HFF-Myc (cell line): ENCODE data around the gene KIF9.
A peak's percentile ranks its signal among the peaks of the same experiment; 100 is the strongest.
"Not testable (repeated sequence)": the region's sequence is repeated elsewhere in the genome, so short reads cannot be mapped to it uniquely, and the experiment has no call there.

Source experiments
- DNase-seq: peaks from one replicate; pipeline ENCODE4 v3.0.0-alpha.2; 2011; ENCODE audit warnings: low read depth; ENCODE audit errors: extremely low read depth
- H3K4me3 ChIP-seq: replicated peaks from 2 replicates; pipeline ENCODE4 v1.5.1; 2011; ENCODE audit warnings: low read depth, mild to moderate bottlenecking, control low read depth, low read length
- TF ChIP-seq, protein P1 (sequence below): IDR thresholded peaks from 2 replicates; pipeline ENCODE4 v1.5.1; 2012; ENCODE audit warnings: mild to moderate bottlenecking, low read depth, low read length, control low read depth; ENCODE audit errors: missing control alignments

The KIF9 gene, protein sequence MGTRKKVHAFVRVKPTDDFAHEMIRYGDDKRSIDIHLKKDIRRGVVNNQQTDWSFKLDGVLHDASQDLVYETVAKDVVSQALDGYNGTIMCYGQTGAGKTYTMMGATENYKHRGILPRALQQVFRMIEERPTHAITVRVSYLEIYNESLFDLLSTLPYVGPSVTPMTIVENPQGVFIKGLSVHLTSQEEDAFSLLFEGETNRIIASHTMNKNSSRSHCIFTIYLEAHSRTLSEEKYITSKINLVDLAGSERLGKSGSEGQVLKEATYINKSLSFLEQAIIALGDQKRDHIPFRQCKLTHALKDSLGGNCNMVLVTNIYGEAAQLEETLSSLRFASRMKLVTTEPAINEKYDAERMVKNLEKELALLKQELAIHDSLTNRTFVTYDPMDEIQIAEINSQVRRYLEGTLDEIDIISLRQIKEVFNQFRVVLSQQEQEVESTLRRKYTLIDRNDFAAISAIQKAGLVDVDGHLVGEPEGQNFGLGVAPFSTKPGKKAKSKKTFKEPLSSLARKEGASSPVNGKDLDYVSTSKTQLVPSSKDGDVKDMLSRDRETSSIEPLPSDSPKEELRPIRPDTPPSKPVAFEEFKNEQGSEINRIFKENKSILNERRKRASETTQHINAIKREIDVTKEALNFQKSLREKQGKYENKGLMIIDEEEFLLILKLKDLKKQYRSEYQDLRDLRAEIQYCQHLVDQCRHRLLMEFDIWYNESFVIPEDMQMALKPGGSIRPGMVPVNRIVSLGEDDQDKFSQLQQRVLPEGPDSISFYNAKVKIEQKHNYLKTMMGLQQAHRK

DNA sequence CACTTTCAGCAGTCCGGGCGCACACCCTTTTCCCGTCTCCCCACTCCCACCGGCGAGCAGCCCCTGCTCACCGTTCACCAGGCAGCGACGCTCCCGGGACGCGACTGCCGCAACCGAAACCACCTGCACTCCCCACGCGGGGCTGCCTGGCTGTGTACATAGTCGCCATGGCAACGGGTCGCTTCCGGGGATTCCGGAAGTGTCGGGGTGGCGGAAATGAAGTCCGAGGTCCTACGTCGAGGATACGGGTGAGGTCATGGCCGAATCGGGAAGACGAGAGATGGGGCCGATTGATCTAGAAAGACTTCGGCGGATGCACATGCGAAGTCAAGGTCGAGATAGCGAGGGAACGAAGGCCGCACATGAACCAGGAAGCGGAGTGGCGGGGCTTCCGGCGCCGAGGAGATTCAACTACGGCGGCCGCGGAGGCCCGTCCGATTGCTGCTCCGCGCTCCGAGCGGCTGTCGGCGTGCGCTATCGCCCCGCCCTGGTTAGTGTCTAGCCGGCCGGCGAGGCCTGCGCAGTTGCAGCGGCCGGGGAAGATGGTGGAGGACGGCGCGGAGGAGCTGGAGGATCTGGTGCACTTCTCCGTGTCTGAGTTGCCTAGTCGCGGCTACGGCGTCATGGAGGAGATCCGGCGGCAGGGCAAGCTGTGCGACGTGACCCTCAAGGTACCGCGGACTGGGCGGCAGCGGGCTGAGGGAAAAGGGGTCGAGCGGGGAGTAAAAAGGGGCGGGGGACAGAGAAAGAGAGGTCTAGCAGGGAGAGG lies at the start of gene KIF9, which contains the start of gene KLHL18:
Gene KIF9, minus strand, starts transcription at position 376 of the 769 bp plus-strand sequence. CDS start 5,425 bp downstream, outside the sequence.
Gene KLHL18, plus strand, starts transcription at position 521 of the 769 bp plus-strand sequence. Its CDS starts 22 bp downstream, at position 543.
- peak; percentile 74 for DNase-seq
- TF ChIP-seq, protein P1, sequence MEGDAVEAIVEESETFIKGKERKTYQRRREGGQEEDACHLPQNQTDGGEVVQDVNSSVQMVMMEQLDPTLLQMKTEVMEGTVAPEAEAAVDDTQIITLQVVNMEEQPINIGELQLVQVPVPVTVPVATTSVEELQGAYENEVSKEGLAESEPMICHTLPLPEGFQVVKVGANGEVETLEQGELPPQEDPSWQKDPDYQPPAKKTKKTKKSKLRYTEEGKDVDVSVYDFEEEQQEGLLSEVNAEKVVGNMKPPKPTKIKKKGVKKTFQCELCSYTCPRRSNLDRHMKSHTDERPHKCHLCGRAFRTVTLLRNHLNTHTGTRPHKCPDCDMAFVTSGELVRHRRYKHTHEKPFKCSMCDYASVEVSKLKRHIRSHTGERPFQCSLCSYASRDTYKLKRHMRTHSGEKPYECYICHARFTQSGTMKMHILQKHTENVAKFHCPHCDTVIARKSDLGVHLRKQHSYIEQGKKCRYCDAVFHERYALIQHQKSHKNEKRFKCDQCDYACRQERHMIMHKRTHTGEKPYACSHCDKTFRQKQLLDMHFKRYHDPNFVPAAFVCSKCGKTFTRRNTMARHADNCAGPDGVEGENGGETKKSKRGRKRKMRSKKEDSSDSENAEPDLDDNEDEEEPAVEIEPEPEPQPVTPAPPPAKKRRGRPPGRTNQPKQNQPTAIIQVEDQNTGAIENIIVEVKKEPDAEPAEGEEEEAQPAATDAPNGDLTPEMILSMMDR, result no peak

DNA sequence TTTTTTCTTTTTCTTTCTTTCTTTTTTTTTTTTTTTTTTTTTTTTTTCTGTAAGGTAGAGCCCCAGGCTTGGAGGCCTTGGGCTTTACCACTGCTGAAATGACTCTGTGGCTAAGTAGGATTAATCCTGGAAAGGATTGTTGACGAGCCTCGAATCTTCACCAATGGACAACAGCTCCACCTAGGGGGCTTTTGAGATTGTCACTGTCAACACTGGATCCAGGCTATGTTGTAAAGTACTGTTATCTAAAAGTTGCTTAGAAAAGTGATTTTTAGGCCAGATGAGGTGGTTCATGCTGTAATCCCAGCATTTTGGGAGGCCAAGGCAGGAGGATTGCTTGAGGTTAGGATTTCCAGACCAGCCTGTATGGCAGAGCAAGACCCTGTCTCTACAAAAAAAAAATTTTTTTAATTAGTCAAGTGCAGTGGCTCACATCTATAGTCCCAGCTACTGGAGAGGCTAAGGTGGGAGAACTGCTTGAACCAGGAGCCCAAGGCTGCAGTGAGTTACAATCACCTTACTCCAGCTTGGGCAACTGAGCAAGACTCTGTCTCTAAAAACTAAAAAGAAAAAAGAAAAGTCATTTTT lies 41.8 kb upstream of the KIF9 start:
- no peak overlapping the region for H3K4me3 ChIP-seq
- TF ChIP-seq, protein P1, result peak; percentile 73
- DNase-seq, result peak; percentile 65

More for the DNA sequence above, at the start of gene KIF9, which contains the start of gene KLHL18:
- peak within 1 kb of the TSS; percentile 82 for H3K4me3 ChIP-seq

DNA sequence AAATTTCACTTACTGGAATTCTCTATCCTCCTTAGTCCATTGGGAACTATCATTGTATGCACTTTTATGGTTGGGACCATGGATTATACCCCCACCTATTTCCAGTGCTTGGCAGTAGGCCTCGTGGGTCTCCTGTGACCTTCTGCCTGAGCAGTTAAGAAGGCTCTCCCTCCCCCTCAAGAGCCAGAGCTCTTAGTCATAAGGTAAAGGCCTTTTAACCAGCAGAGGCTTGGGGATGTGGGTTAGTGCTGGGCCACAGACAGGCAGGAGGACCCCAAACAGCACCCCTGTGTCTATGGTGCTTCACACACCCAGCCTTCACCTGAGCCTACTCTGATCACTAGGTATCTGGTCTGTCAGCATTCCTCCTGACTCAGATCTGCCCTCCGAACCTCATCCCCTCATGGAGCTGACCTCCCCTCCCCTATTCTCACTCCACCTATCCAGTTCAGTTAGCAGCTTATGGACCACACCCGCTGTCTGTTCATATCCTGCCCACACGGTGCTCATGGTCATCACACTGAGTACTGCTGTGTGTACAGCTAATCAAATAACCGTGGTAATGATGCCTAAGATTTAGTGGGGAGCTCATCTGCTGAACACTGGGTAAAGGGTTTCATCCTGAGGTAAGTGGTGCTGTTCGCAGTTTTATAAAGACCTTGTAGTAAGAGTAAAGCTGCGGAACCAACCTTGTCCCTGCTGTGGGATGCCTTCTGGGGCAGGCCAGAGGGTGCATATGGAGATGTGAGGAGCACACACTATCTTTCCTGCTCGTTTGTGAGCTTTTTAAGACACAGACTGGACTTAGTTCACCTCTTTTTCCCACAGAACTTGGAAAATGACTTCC lies 41.1 kb upstream of the KIF9 start:
- TF ChIP-seq, protein P1, result no peak
- DNase-seq, result no peak
- no peak overlapping the region for H3K4me3 ChIP-seq

DNA sequence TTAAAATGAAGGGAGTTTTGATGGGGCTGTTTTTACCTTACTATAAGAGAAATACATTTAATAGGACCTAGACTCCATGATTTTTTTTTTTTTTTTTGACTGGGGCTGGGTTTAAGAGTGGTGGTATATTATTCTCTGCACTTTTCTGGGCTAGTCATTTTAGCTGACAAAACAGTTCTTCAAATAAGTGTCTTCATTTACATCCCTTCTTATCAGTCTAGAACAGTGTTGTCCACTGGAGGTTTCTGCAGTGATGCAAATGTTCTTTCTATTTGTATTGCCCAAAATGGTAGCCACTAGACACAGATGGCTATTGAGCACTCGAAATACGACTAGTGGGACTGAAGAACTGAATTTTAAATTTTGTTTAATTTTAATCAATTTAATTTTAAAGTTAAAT lies 37.4 kb upstream of the KIF9 start:
- no peak for DNase-seq
- TF ChIP-seq, protein P1, result no peak
- no peak overlapping the region for H3K4me3 ChIP-seq

DNA sequence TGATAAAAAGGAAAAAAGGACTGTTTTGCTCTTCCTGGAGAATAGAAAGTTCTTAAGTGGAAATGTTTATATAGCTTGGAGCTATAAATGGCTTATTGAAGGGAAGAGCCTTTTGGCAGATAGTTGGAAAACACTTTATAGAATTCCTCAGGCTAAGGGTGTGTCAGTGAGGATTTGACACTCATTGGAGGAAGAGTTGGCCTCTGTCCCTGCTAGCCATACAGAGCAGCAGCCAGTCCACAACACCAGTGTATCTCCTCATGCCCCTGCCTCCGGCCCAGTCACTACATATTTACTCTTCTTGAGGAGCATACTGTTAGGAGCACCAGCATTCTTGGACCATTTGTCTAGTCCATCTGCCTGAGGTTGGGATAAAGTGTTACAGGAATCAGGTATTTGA lies 36.3 kb upstream of the KIF9 start:
- no peak for DNase-seq
- H3K4me3 ChIP-seq, result no peak overlapping the region
- TF ChIP-seq, protein P1, result no peak

DNA sequence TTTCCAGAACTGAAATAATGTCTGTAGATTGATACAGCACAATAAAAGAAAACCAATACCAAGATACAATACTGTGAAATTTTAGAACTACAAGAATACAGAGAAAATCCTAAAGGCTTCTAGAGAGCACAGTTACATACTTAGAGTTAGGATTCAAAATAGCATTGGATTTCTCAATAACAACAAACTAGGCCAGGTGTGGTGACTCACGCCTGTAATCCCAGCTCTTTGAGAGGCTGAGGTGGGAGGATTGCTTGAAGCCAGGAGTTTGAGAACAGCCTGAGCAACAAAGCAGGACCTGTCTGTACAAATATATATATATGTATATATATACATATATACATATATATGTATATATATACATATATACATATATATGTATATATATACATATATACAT lies 33.6 kb upstream of the KIF9 start:
- DNase-seq, H3K4me3 ChIP-seq: not testable (repeated sequence)
